PC-9 (cell line): ENCODE measurements around the gene NECAB2. TPM values are rescaled to one million over a fixed set of nuclear protein-coding genes. Genes with fewer than 3 reads are reported as not detected.

Experiments used
- BruUV-seq: library from RNA; stranded (reverse); fragments of 400-500 nt; replicated peaks from 2 replicates; lab custom pipeline; 2021; lab: Mats Ljungman, UMichigan
- CTCF ChIA-PET: fragments of 300-600 bp; sonication (Branson Sonifier 250); formaldehyde crosslinking; loops from one replicate; lab custom pipeline; 2022; ENCODE audit warnings: antibody characterized with exemption; lab: Charles Lee
- POLR2A ChIA-PET: fragments of 300-600 bp; sonication (Branson Sonifier 250); formaldehyde crosslinking; loops from one replicate; lab custom pipeline; 2022; ENCODE audit warnings: antibody characterized with exemption; ENCODE audit not compliant: unreplicated experiment; lab: Charles Lee
- DNase-seq, 2 experiments: peaks; one replicate each; pipeline versions ENCODE4 v3.0.0 to v3.0.0-alpha.2; 2015 to 2022; ENCODE audit warnings: mixed read lengths in 1 of 2
- H2AFZ ChIP-seq: fragments of 200-600 bp; sonication (generic); 2 replicates; pipeline ENCODE4 v1.8.1; 2017; ENCODE audit warnings: antibody characterized with exemption
- H3F3A ChIP-seq: fragments of 200-600 bp; sonication (generic); 2 replicates; pipeline ENCODE4 v1.8.1; 2017; ENCODE audit warnings: antibody characterized with exemption, mild to moderate bottlenecking, low read depth; ENCODE audit not compliant: insufficient read depth
- H3K27ac ChIP-seq: fragments of 200-600 bp; sonication (generic); 2 replicates; pipeline ENCODE4 v1.6.1; 2016; ENCODE audit warnings: mixed run types
- H3K27me3 ChIP-seq: fragments of 200-600 bp; sonication (generic); 2 replicates; pipeline ENCODE4 v1.6.1; 2016; ENCODE audit warnings: low read depth, mixed run types; ENCODE audit not compliant: insufficient read depth
- H3K36me3 ChIP-seq: fragments of 200-600 bp; sonication (generic); 2 replicates; pipeline ENCODE4 v1.6.1; 2016; ENCODE audit warnings: low read depth, mixed run types
- H3K4me1 ChIP-seq: fragments of 200-600 bp; sonication (generic); replicated peaks from 2 replicates; pipeline ENCODE4 v1.6.1; 2016; ENCODE audit warnings: mixed run types; ENCODE audit not compliant: insufficient read depth
- H3K4me2 ChIP-seq: fragments of 200-600 bp; sonication (generic); 2 replicates; pipeline ENCODE4 v1.6.1; 2017; ENCODE audit warnings: mixed run types
- H3K4me3 ChIP-seq: fragments of 200-600 bp; sonication (generic); 2 replicates; pipeline ENCODE4 v1.6.1; 2016; ENCODE audit warnings: mixed run types
- H3K79me2 ChIP-seq: fragments of 200-600 bp; sonication (generic); 2 replicates; pipeline ENCODE4 v1.6.1; 2017; ENCODE audit warnings: low read depth, mixed run types
- H3K9me2 ChIP-seq: fragments of 200-600 bp; sonication (generic); 2 replicates; pipeline ENCODE4 v1.8.1; 2017; ENCODE audit warnings: mild to moderate bottlenecking; ENCODE audit not compliant: insufficient read depth
- H3K9me3 ChIP-seq: fragments of 200-600 bp; sonication (generic); 2 replicates; pipeline ENCODE4 v1.8.1; 2016; ENCODE audit warnings: low read depth; ENCODE audit not compliant: insufficient read depth
- H4K20me1 ChIP-seq: fragments of 200-600 bp; sonication (generic); 2 replicates; pipeline ENCODE4 v1.8.1; 2017; ENCODE audit not compliant: insufficient read depth
- CTCF ChIP-seq: fragments of 200-600 bp; sonication (generic); conservative IDR thresholded peaks from 2 replicates; pipeline ENCODE4 v1.6.1; 2017; ENCODE audit warnings: mixed run types, antibody characterized with exemption, mild to moderate bottlenecking, moderate library complexity
- EZH2 ChIP-seq: fragments of 200-600 bp; sonication (generic); IDR thresholded peaks from 2 replicates; pipeline ENCODE4 v1.8.0; 2017; ENCODE audit warnings: antibody characterized with exemption, low read depth
- intact Hi-C: fragments of 100-400 bp; cut with micrococcal nuclease; formaldehyde crosslinking; loops from one replicate; pipeline ENCODE4 v1.10.0; 2022; ENCODE audit not compliant: unreplicated experiment
- total RNA-seq: library from RNA; stranded (reverse); gene quantifications from 2 replicates; pipeline ENCODE4 v1.2.3, GENCODE V29; 2021

NECAB2 gene
- total RNA-seq, 1 experiment from 2014 or later = 0.74 TPM

- TSS peak; percentile 60 for BruUV-seq
- intact Hi-C loops = loop anchor here (1.0 to 10.0 kb wide), 6 partner anchors 28 to 663 kb away; partner anchors contain the start of genes COTL1 and MEAK7
- no peaks in the 10 kb centered on the region for H3K27me3 ChIP-seq
- ChIA-PET CTCF (interaction anchor here (0.7 to 2.0 kb wide), 5 partner anchors 27 to 111 kb away, joined by 3 to 13 read pairs (median 5); no protein-coding TSS in a partner anchor), POLR2A (interaction anchor here (0.9 kb wide), 1 partner anchor 60 kb away, joined by 31 read pairs; no protein-coding TSS in a partner anchor)
- TF ChIP-seq EZH2 (no peak), CTCF (peak; percentile 75)
- no peaks in the 10 kb centered on the region for H3K9me2 ChIP-seq
- no peaks in the 10 kb centered on the region for H3K9me3 ChIP-seq
- peaks cover 30% of the 10 kb centered on the region for H3K79me2 ChIP-seq
- H3K4me1 ChIP-seq = peaks cover 22% of the 10 kb centered on the region
- H3K4me3 ChIP-seq = peak overlapping the region; percentile 87
- peak overlapping the region; percentile 94 for H3K4me2 ChIP-seq
- H3K36me3 ChIP-seq = no peaks in the 10 kb centered on the region
- H2AFZ ChIP-seq = peak overlapping the region; percentile 69; the same call in 1 of the 2 replicates
- peak overlapping the region; percentile 91 for H3K27ac ChIP-seq
- peaks cover 12% of the 10 kb centered on the region; the same call in 1 of the 2 replicates for H3F3A ChIP-seq
- peaks cover 34% of the 10 kb centered on the region for H4K20me1 ChIP-seq
- DNase-seq = peak; percentile 27 to 67
Observed at GRCh38 chr16:83953796-83954576, 14.1 kb upstream of the NECAB2 start.

- Histone ChIP-seq H2AFZ (no peak overlapping the region), H3K27ac (peak overlapping the region; percentile 91; the same call in 1 of the 2 replicates), H3F3A (peaks cover 12% of the 10 kb centered on the region; the same call in 1 of the 2 replicates), H3K4me1 (peaks cover 22% of the 10 kb centered on the region), H3K36me3 (0 out of 2 replicates have a peak, but pooled peaks cover 2% of the 10 kb centered on the region), H3K4me3 (peak overlapping the region; percentile 87), H3K27me3 (no peaks in the 10 kb centered on the region), H3K9me3 (no peaks in the 10 kb centered on the region), H3K4me2 (peak overlapping the region; percentile 94), H3K9me2 (no peaks in the 10 kb centered on the region), H3K79me2 (peaks cover 30% of the 10 kb centered on the region), H4K20me1 (peaks cover 34% of the 10 kb centered on the region)
- BruUV-seq = no TSS peak
- DNase-seq = peak; percentile 61 to 86
- intact Hi-C loops = loop anchor here (5.0 to 10.0 kb wide), 5 partner anchors 88 to 663 kb away; partner anchors contain the start of genes COTL1, MEAK7 and SLC38A8
- ChIA-PET CTCF (interaction anchor here (1.0 to 2.0 kb wide), 2 partner anchors 60 to 89 kb away, joined by 3 to 11 read pairs; no protein-coding TSS in a partner anchor), POLR2A (interaction anchor here (0.9 kb wide), 1 partner anchor 60 kb away, joined by 31 read pairs; no protein-coding TSS in a partner anchor)
- TF ChIP-seq CTCF (no peak), EZH2 (no peak)
Observed at GRCh38 chr16:83954577-83955016, 13.4 kb upstream of the NECAB2 start.
